Calu3 (cell line): ENCODE data around the gene TMEM178B. TPM values are rescaled to one million over a fixed set of nuclear protein-coding genes. Genes with fewer than 3 reads are reported as not detected.

Experiments used
- BruUV-seq: library from RNA; stranded (reverse); fragments of 400-500 nt; replicated peaks from 2 replicates; lab custom pipeline; 2021; lab: Mats Ljungman, UMichigan
- CTCF ChIA-PET: fragments of 300-600 bp; sonication (Branson Sonifier 250); formaldehyde crosslinking; loops from one replicate; lab custom pipeline; 2022; ENCODE audit warnings: antibody characterized with exemption; lab: Charles Lee
- DNase-seq: peaks from one replicate; pipeline ENCODE4 v3.0.0; 2022
- H3K27ac Mint-ChIP-seq: one replicate; pipeline ENCODE4 v1.8.0; 2022; ENCODE audit warnings: mixed read lengths; ENCODE audit not compliant: unreplicated experiment
- H3K27me3 Mint-ChIP-seq: one replicate; pipeline ENCODE4 v1.8.0; 2022; ENCODE audit warnings: mixed read lengths; ENCODE audit not compliant: unreplicated experiment
- H3K36me3 Mint-ChIP-seq: one replicate; pipeline ENCODE4 v1.8.0; 2022; ENCODE audit warnings: mild to moderate bottlenecking, moderate library complexity, mixed read lengths; ENCODE audit not compliant: insufficient read depth, unreplicated experiment
- H3K4me1 Mint-ChIP-seq: one replicate; pipeline ENCODE4 v1.8.0; 2022; ENCODE audit warnings: mild to moderate bottlenecking, low read depth, mixed read lengths; ENCODE audit not compliant: unreplicated experiment
- H3K4me3 Mint-ChIP-seq: one replicate; pipeline ENCODE4 v1.8.0; 2022; ENCODE audit warnings: mild to moderate bottlenecking, low read depth, moderate library complexity, mixed read lengths; ENCODE audit not compliant: unreplicated experiment
- H3K9me3 Mint-ChIP-seq: one replicate; pipeline ENCODE4 v1.8.0; 2022; ENCODE audit warnings: low read depth, mixed read lengths; ENCODE audit not compliant: unreplicated experiment
- CTCF ChIP-seq: fragments of 200-600 bp; IDR thresholded peaks from one replicate; pipeline ENCODE4 v1.8.0; 2022; ENCODE audit warnings: antibody characterized with exemption; ENCODE audit not compliant: unreplicated experiment
- intact Hi-C: fragments of 100-400 bp; cut with micrococcal nuclease; formaldehyde crosslinking; loops from one replicate; pipeline ENCODE4 v1.10.0; 2022; ENCODE audit not compliant: unreplicated experiment
- total RNA-seq: library from RNA; stranded (reverse); gene quantifications from 2 replicates; pipeline ENCODE4 v1.2.3, GENCODE V29; 2022

Gene TMEM178B
- total RNA-seq, 1 experiment from 2014 or later = 1.5 TPM

DNA sequence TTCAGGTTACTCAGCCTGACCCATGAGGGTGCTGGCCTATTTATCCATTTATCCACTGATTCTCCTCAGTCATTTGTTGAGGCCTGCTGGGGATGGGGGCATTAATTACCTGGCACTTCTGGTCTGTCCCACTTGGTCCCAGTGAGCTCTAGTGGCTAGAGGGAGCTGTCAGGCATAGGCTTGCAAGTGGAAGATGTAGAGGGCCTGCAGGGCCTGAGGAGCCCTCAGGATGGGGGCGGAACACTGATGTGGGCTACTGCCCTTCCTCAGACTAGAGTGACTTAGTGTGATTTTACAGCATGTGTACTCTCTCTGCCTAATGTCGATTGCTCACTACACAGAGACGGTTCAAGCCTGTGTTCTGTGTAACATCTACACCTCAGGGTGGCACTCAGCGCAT, 45.3 kb downstream of the TMEM178B start:
- Mint-ChIP-seq H3K27ac (no peak overlapping the region), H3K9me3 (no peaks in the 10 kb centered on the region), H3K4me1 (no peaks in the 10 kb centered on the region), H3K27me3 (no peaks in the 10 kb centered on the region), H3K4me3 (no peak overlapping the region), H3K36me3 (no peaks in the 10 kb centered on the region)
- no peak for DNase-seq
- intact Hi-C loops = no loop called here
- TF ChIP-seq CTCF = no peak
- CTCF ChIA-PET = no interaction called here
- BruUV-seq = no TSS peak

DNA sequence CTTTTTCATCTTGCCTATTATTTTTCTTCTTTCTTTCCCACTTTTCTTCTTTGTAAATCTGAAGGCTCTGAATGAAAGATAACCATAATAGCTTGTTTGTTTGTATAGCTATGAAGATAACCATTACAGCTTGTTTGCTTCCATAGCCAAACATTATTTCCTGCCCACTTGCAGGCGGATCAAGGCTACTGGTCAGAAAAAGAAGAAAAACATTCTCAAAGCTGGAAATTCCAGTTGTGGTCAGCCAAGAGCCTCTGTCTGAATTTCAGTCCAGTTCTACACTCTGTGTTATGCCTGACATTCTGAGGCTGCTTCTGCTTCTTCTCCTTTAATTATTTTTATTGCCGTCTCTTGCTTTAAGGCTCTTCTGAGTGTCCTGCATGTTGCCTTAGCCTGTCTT, 48.9 kb downstream of the TMEM178B start:
- intact Hi-C loops = no loop called here
- Mint-ChIP-seq H3K4me3 (no peak overlapping the region), H3K27ac (no peak overlapping the region), H3K27me3 (no peaks in the 10 kb centered on the region), H3K9me3 (no peaks in the 10 kb centered on the region), H3K36me3 (no peaks in the 10 kb centered on the region), H3K4me1 (no peaks in the 10 kb centered on the region)
- CTCF ChIA-PET = no interaction called here
- no TSS peak for BruUV-seq
- no peak for TF ChIP-seq CTCF
- DNase-seq = no peak

DNA sequence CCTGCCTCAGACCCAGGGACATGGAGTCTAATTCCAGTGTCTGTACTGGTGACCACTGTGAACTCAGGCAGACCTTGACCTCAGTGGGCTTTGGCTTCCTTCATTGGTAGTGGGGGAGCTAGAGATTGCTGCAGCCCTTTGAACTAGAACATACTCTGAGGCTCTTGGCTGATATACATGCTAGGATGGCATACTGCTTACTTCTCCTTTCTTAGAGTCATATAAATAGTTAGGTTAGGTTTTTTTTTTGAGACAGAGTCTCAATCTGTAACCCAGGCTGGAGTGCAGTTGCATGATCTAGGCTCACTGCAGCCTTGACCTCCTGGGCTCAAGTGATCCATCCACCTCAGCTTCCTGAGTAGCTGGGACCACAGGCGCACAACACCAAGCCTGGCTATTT, 49.7 kb downstream of the TMEM178B start:
- BruUV-seq = no TSS peak
- CTCF ChIA-PET = no interaction called here

DNA sequence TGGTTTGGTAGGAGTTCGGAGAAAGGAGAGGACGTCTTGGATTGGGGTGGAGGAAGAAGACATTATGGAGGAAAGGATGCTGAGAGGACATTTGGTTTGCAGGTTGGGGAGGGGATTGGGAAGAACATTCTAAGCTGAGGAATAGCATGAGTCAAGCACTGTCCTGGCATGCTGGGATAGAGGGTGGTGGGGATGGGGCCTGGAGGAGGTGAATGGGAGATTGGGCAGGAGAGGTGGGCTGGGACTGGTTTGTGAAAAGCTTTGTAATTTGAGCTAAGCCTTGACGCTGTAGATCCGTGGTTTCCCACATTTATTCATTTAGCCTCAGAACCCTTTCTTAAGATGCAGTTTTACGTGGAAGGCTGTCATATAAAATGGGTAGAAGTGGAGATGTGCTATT, 52.2 kb downstream of the TMEM178B start:
- H3K4me1 Mint-ChIP-seq = no peaks in the 10 kb centered on the region
- no peak for DNase-seq
- intact Hi-C loops = no loop called here
- no peak overlapping the region for H3K27ac Mint-ChIP-seq
- H3K9me3 Mint-ChIP-seq = no peaks in the 10 kb centered on the region
- no peak overlapping the region for H3K4me3 Mint-ChIP-seq
- BruUV-seq = no TSS peak
- TF ChIP-seq CTCF = no peak
- CTCF ChIA-PET = interaction anchor here (0.7 kb wide), 2 partner anchors 15 to 249 kb away, joined by 4 to 6 read pairs; no protein-coding TSS in a partner anchor
- no peaks in the 10 kb centered on the region for H3K36me3 Mint-ChIP-seq
- H3K27me3 Mint-ChIP-seq = no peaks in the 10 kb centered on the region

More for the DNA sequence above, 49.7 kb downstream of the TMEM178B start:
- TF ChIP-seq CTCF = no peak
- no peak overlapping the region for H3K27ac Mint-ChIP-seq
- H3K9me3 Mint-ChIP-seq = no peaks in the 10 kb centered on the region
- H3K4me3 Mint-ChIP-seq = no peak overlapping the region
- no peaks in the 10 kb centered on the region for H3K4me1 Mint-ChIP-seq
- no peak for DNase-seq
- intact Hi-C loops = no loop called here
- no peaks in the 10 kb centered on the region for H3K27me3 Mint-ChIP-seq
- no peaks in the 10 kb centered on the region for H3K36me3 Mint-ChIP-seq
